Measurements from ENCODE around the gene ICE1.

- TF ChIP-seq CTCF (IDR thresholded peaks at IDR 0.05 in 8 of 11, conservative IDR thresholded peaks at IDR 0.05 in 3 of 11) (no peak), POLR2A (IDR thresholded peaks at IDR 0.05) (no peak), POLR2AphosphoS5 (IDR thresholded peaks at IDR 0.05) (no peak)
Observed at GRCh38 chr5:5533927-5534326, 111.5 kb downstream of the ICE1 start.

Measured in spleen (tissue), 7 donors.